ENCODE measurements around the gene AKNAD1. TPM values are rescaled to one million over a fixed set of nuclear protein-coding genes. Genes with fewer than 3 reads are reported as not detected.
A peak's percentile ranks its signal among the peaks of the same experiment; 100 is the strongest.

Gene AKNAD1
- total and polyA plus RNA-seq, 2 donors (not counting 1 experiment from before 2014, with no cell fraction given), result not detected

- Histone ChIP-seq H3K4me1 (ENCODE audit: control insufficient read depth in 2 of 2, insufficient read depth in 2 of 2, low read length in 2 of 2) (peaks cover 16 to 19% of the 10 kb centered on the region in 2 donors), H3K27me3 (replicated peaks in 1 of 4; ENCODE audit: control extremely low read depth in 1 of 4, control insufficient read depth in 3 of 4, insufficient read depth in 4 of 4, low read length in 3 of 4) (no peaks in the 10 kb centered on the region), H3K27ac (ENCODE audit: low read length in 2 of 2) (peak overlapping the region; percentile 48 to 73), H4K20me1 (ENCODE audit: control insufficient read depth, insufficient read depth, low read length, poor library complexity, severe bottlenecking) (no peaks in the 10 kb centered on the region), H3K9ac (ENCODE audit: low read length) (no peak overlapping the region), H2AFZ (ENCODE audit: insufficient read depth, low read depth, low read length, poor library complexity, severe bottlenecking) (no peak overlapping the region), H3K79me2 (ENCODE audit: control insufficient read depth, insufficient read depth, low read length) (no peaks in the 10 kb centered on the region), H3K4me2 (replicated peaks; ENCODE audit: low read depth, low read length, poor library complexity, severe bottlenecking) (no peak overlapping the region), H3K4me3 (ENCODE audit: control extremely low read depth in 1 of 5, extremely low read depth in 1 of 5, insufficient read depth in 1 of 5, low read depth in 2 of 5, low read length in 4 of 5) (no peak overlapping the region), H3K9me3 (ENCODE audit: control extremely low read depth in 1 of 3, control insufficient read depth in 2 of 3, insufficient read depth in 1 of 3, low read length in 2 of 3) (no peaks in the 10 kb centered on the region), H3K36me3 (replicated peaks in 1 of 2; ENCODE audit: control extremely low read depth in 1 of 2, control insufficient read depth in 1 of 2, extremely low read depth in 1 of 2, insufficient read depth in 2 of 2, low read length in 1 of 2) (no peaks in the 10 kb centered on the region)
- Mint-ChIP-seq H3K4me1 (peaks cover 20% of the 10 kb centered on the region), H3K27me3 (peaks cover 8% of the 10 kb centered on the region), H3K9me3 (ENCODE audit: insufficient read depth) (no peaks in the 10 kb centered on the region), H3K27ac (peak overlapping the region; percentile 68), H3K4me3 (peak overlapping the region; percentile 19)
- ATAC-seq (ENCODE audit: low read depth) (no peak), DNase-seq (no peak)
- CTCF ChIA-PET, result interaction anchor here (1.2 kb wide), 1 partner anchor 10 kb away, joined by 3 read pairs; no protein-coding TSS in a partner anchor
- POLR2A ChIA-PET, result interaction anchor here (0.7 kb wide), 1 partner anchor 219 kb away, joined by 3 read pairs; no protein-coding TSS in a partner anchor
- intact Hi-C loops (cut with micrococcal nuclease), result no loop called here
- no peak for TF ChIP-seq EZH2 (IDR thresholded peaks at IDR 0.05; ENCODE audit: borderline replicate concordance, insufficient read depth, low read depth, low read length, poor library complexity, severe bottlenecking)
- TF ChIP-seq CTCF (IDR thresholded peaks at IDR 0.05), result no peak
- 75% methylated on average over 4 of the region's 7 CpGs for WGBS (ENCODE audit: insufficient coverage)
These were observed 5.2 kb upstream of the AKNAD1 start for GRCh38 chr1:108862017-108862610.

- DNase-seq, result no peak
- H3K9me3 Mint-ChIP-seq (ENCODE audit: insufficient read depth), result no peaks in the 10 kb centered on the region
- H2AFZ ChIP-seq (ENCODE audit: insufficient read depth, low read depth, low read length, poor library complexity, severe bottlenecking), result no peak overlapping the region
- no peaks in the 10 kb centered on the region for H3K79me2 ChIP-seq (ENCODE audit: control insufficient read depth, insufficient read depth, low read length)
- no peak for TF ChIP-seq CTCF (IDR thresholded peaks at IDR 0.05)
- TF ChIP-seq EZH2 (IDR thresholded peaks at IDR 0.05; ENCODE audit: borderline replicate concordance, insufficient read depth, low read depth, low read length, poor library complexity, severe bottlenecking), result no peak
- H3K9ac ChIP-seq (ENCODE audit: low read length), result no peak overlapping the region
- H3K27ac Mint-ChIP-seq, result no peak overlapping the region
- H3K4me1 Mint-ChIP-seq, result peaks cover 20% of the 10 kb centered on the region
- no peak overlapping the region for H3K4me3 Mint-ChIP-seq
- intact Hi-C loops (cut with micrococcal nuclease), result no loop called here
- H3K9me3 ChIP-seq (ENCODE audit: control extremely low read depth in 1 of 3, control insufficient read depth in 2 of 3, insufficient read depth in 1 of 3, low read length in 2 of 3), result no peaks in the 10 kb centered on the region
- ChIA-PET CTCF (interaction anchor here (1.2 kb wide), 1 partner anchor 9 kb away, joined by 3 read pairs; no protein-coding TSS in a partner anchor), POLR2A (no interaction called here)
- ATAC-seq (ENCODE audit: low read depth), result no peak
- no peak overlapping the region for H3K27ac ChIP-seq (ENCODE audit: low read length in 2 of 2)
- H3K4me2 ChIP-seq (replicated peaks; ENCODE audit: low read depth, low read length, poor library complexity, severe bottlenecking), result no peak overlapping the region
- H4K20me1 ChIP-seq (ENCODE audit: control insufficient read depth, insufficient read depth, low read length, poor library complexity, severe bottlenecking), result no peaks in the 10 kb centered on the region
- 100% methylated on average over 1 of the region's 6 CpGs for WGBS (ENCODE audit: insufficient coverage)
- H3K27me3 ChIP-seq (replicated peaks in 1 of 4; ENCODE audit: control extremely low read depth in 1 of 4, control insufficient read depth in 3 of 4, insufficient read depth in 4 of 4, low read length in 3 of 4), result no peaks in the 10 kb centered on the region
- H3K4me1 ChIP-seq (ENCODE audit: control insufficient read depth in 2 of 2, insufficient read depth in 2 of 2, low read length in 2 of 2), result peaks cover 16 to 19% of the 10 kb centered on the region in 2 donors
- H3K4me3 ChIP-seq (ENCODE audit: control extremely low read depth in 1 of 5, extremely low read depth in 1 of 5, insufficient read depth in 1 of 5, low read depth in 2 of 5, low read length in 4 of 5), result no peak overlapping the region
- no peaks in the 10 kb centered on the region for H3K36me3 ChIP-seq (replicated peaks in 1 of 2; ENCODE audit: control extremely low read depth in 1 of 2, control insufficient read depth in 1 of 2, extremely low read depth in 1 of 2, insufficient read depth in 2 of 2, low read length in 1 of 2)
- H3K27me3 Mint-ChIP-seq, result peaks cover 7% of the 10 kb centered on the region
These were observed 4.7 kb upstream of the AKNAD1 start for GRCh38 chr1:108861566-108861965.
